ENCODE data around the gene DISC1.

The DISC1 gene

GRCh38 chr1:231828182-231828920, 201.8 kb downstream of the DISC1 start:
- DNase-seq, result no peak

- DNase-seq, result no peak
Observed at GRCh38 chr1:231829332-231829731, 202.7 kb downstream of the DISC1 start.

- no peak for DNase-seq
Observed at GRCh38 chr1:231836227-231836893, 209.8 kb downstream of the DISC1 start.

GRCh38 chr1:231838521-231838920, 211.9 kb downstream of the DISC1 start:
- DNase-seq, result no peak

- DNase-seq, result no peak
Observed at GRCh38 chr1:231839999-231840398, 213.4 kb downstream of the DISC1 start.

GRCh38 chr1:231841616-231842344, 215.2 kb downstream of the DISC1 start:
- DNase-seq, result no peak

GRCh38 chr1:231842441-231842840, 215.9 kb downstream of the DISC1 start:
- no peak for DNase-seq

- no peak for DNase-seq
Observed at GRCh38 chr1:231844986-231845502, 218.5 kb downstream of the DISC1 start.

GRCh38 chr1:231847612-231848397, 221.2 kb downstream of the DISC1 start:
- no peak for DNase-seq

GRCh38 chr1:231849981-231850380, 223.4 kb downstream of the DISC1 start:
- DNase-seq, result no peak

- DNase-seq, result no peak
Observed at GRCh38 chr1:231850786-231851185, 224.2 kb downstream of the DISC1 start.

GRCh38 chr1:231853588-231854207, 227.1 kb downstream of the DISC1 start:
- no peak for DNase-seq

GRCh38 chr1:231855361-231855760, 228.8 kb downstream of the DISC1 start:
- DNase-seq, result no peak

- DNase-seq, result peak; percentile 33
Observed at GRCh38 chr1:231855926-231856325, 229.3 kb downstream of the DISC1 start.

- DNase-seq, result no peak
Observed at GRCh38 chr1:231856426-231856825, 229.8 kb downstream of the DISC1 start.

GRCh38 chr1:231856894-231857293, 230.3 kb downstream of the DISC1 start:
- no peak for DNase-seq

GRCh38 chr1:231857609-231858135, 231.1 kb downstream of the DISC1 start:
- DNase-seq, result no peak

GRCh38 chr1:231860221-231861088, 233.9 kb downstream of the DISC1 start:
- no peak for DNase-seq

- no peak for DNase-seq
Observed at GRCh38 chr1:231861541-231862481, 235.2 kb downstream of the DISC1 start.

- no peak for DNase-seq
Observed at GRCh38 chr1:231862611-231863010, 236.0 kb downstream of the DISC1 start.

All from NCI-H1694 (cell line).